CD14-positive monocyte (primary cell): ENCODE data around the gene MUC6. TPM values are rescaled to one million over a fixed set of nuclear protein-coding genes. Genes with fewer than 3 reads are reported as not detected.

ENCODE experiments used
- DNase-seq, 3 donors: peaks; one replicate each; pipeline ENCODE4 v3.0.0-alpha.2; 2011 to 2022
- H2AFZ ChIP-seq: 2 replicates; pipeline ENCODE4 v1.6.0; 2012; ENCODE audit warnings: mild to moderate bottlenecking, low read depth, low read length, inconsistent platforms; ENCODE audit not compliant: insufficient read depth, poor library complexity, severe bottlenecking
- H3K27ac ChIP-seq, 2 donors: 1 replicate in 1 of 2; 2 replicates in 1 of 2; pipeline ENCODE4 v1.5.1; 2012 to 2013; ENCODE audit warnings: low read length in 2 of 2, control low read depth in 1 of 2, inconsistent platforms in 1 of 2, low read depth in 1 of 2, mild to moderate bottlenecking in 1 of 2
- H3K27me3 ChIP-seq, 2 donors: one replicate each; pipeline versions ENCODE4 v1.6.0 to v1.6.1; 2011 to 2013; ENCODE audit warnings: low read length in 2 of 2; ENCODE audit not compliant: control insufficient read depth in 2 of 2, insufficient read depth in 2 of 2
- H3K36me3 ChIP-seq, 2 donors: replicated peaks in 1 of 2; 1 replicate in 1 of 2; 2 replicates in 1 of 2; pipeline versions ENCODE4 v1.5.1 to v1.6.1; 2012 to 2013; ENCODE audit warnings: low read length in 2 of 2, control low read depth in 1 of 2, inconsistent platforms in 1 of 2, mild to moderate bottlenecking in 1 of 2; ENCODE audit not compliant: insufficient read depth in 2 of 2, control insufficient read depth in 1 of 2
- H3K4me1 ChIP-seq, 2 donors: 1 replicate in 1 of 2; 2 replicates in 1 of 2; pipeline versions ENCODE4 v1.5.1 to v1.6.1; 2012 to 2013; ENCODE audit warnings: low read length in 2 of 2, control low read depth in 1 of 2, inconsistent platforms in 1 of 2, mild to moderate bottlenecking in 1 of 2, moderate library complexity in 1 of 2; ENCODE audit not compliant: insufficient read depth in 2 of 2, control insufficient read depth in 1 of 2
- H3K4me2 ChIP-seq: replicated peaks from 2 replicates; pipeline ENCODE3; 2012; ENCODE audit warnings: low read length, moderate library complexity, mild to moderate bottlenecking; ENCODE audit not compliant: poor library complexity, severe bottlenecking; ENCODE audit errors: extremely low read depth
- H3K4me3 ChIP-seq, 3 experiments: fragments of 200-600 bp in 1 of 3; sonication (generic) in 1 of 3; replicated peaks in 1 of 3; 1 replicate in 2 of 3; 2 replicates in 1 of 3; pipeline ENCODE4 v1.5.1; 2011 to 2013; ENCODE audit warnings: low read length in 3 of 3, mild to moderate bottlenecking in 3 of 3, control low read depth in 2 of 3, low read depth in 2 of 3, inconsistent platforms in 1 of 3, moderate library complexity in 1 of 3
- H3K79me2 ChIP-seq: 2 replicates; pipeline ENCODE4 v1.6.0; 2012; ENCODE audit warnings: mild to moderate bottlenecking, control low read depth, inconsistent platforms, low read length, moderate library complexity; ENCODE audit not compliant: insufficient read depth
- H3K9ac ChIP-seq: 2 replicates; pipeline ENCODE4 v1.6.0; 2017; ENCODE audit warnings: low read length, mild to moderate bottlenecking; ENCODE audit not compliant: insufficient read depth, poor library complexity, severe bottlenecking
- H3K9me3 ChIP-seq, 2 donors: replicated peaks in 1 of 2; 1 replicate in 1 of 2; 2 replicates in 1 of 2; pipeline versions ENCODE4 v1.5.1 to v1.6.1; 2012 to 2013; ENCODE audit warnings: low read length in 2 of 2, control low read depth in 1 of 2; ENCODE audit not compliant: control insufficient read depth in 1 of 2, insufficient read depth in 1 of 2
- H4K20me1 ChIP-seq: 2 replicates; pipeline ENCODE4 v1.6.0; 2012; ENCODE audit warnings: mild to moderate bottlenecking, low read length, control low read depth, moderate library complexity; ENCODE audit not compliant: insufficient read depth
- H3K27ac Mint-ChIP-seq, 7 donors: one replicate each; pipeline ENCODE4 v1.8.0; 2020; ENCODE audit warnings: mild to moderate bottlenecking in 7 of 7, mixed read lengths in 7 of 7, moderate library complexity in 6 of 7, inconsistent platforms in 2 of 7
- H3K27me3 Mint-ChIP-seq, 3 donors: one replicate each; pipeline ENCODE4 v1.8.0; 2021 to 2022; ENCODE audit warnings: low read depth in 3 of 3, mild to moderate bottlenecking in 3 of 3, mixed read lengths in 3 of 3, moderate library complexity in 3 of 3, inconsistent platforms in 1 of 3
- H3K36me3 Mint-ChIP-seq, 2 donors: one replicate each; pipeline ENCODE4 v1.8.0; 2020; ENCODE audit warnings: mixed read lengths in 2 of 2, inconsistent platforms in 1 of 2, mild to moderate bottlenecking in 1 of 2
- H3K4me1 Mint-ChIP-seq: one replicate; pipeline ENCODE4 v1.8.0; 2020; ENCODE audit warnings: mild to moderate bottlenecking, mixed read lengths
- H3K4me3 Mint-ChIP-seq, 2 donors: one replicate each; pipeline ENCODE4 v1.8.0; 2020; ENCODE audit warnings: mild to moderate bottlenecking in 2 of 2, mixed read lengths in 2 of 2, moderate library complexity in 1 of 2
- H3K9me3 Mint-ChIP-seq, 7 donors: one replicate each; pipeline ENCODE4 v1.8.0; 2020 to 2022; ENCODE audit warnings: mixed read lengths in 7 of 7, mild to moderate bottlenecking in 6 of 7, moderate library complexity in 6 of 7, inconsistent platforms in 2 of 7
- CTCF ChIP-seq: fragments of 200-600 bp; IDR thresholded peaks from one replicate; pipeline ENCODE4 v1.8.0; 2022; ENCODE audit warnings: antibody characterized with exemption, mild to moderate bottlenecking
- WGBS: methylation state at CpG from one replicate; pipeline ENCODE4 v1.1.5; 2013; ENCODE audit warnings: missing lambda C conversion rate; ENCODE audit not compliant: insufficient coverage; 5-methylcytosine and 5-hydroxymethylcytosine counted together
- intact Hi-C, 2 donors: fragments of 100-400 bp; cut with micrococcal nuclease; formaldehyde crosslinking; loops; one replicate each; pipeline versions ENCODE4 v1.15.0 to v1.15.1; 2023
- polyA plus RNA-seq, 3 donors: library from polyadenylated mRNA; depleted of rRNA in 1 of 3; unstranded in 2 of 3; stranded (reverse) in 1 of 3; fragments of 300-500 nt in 2 of 3; fragments of >200 nt in 1 of 3; fragmentation: Illumina TruSeq in 2 of 3; gene quantifications; 1 replicate in 2 of 3; 2 replicates in 1 of 3; pipeline ENCODE4 v1.2.3, GENCODE V29; 2012 to 2021

Gene MUC6
- polyA plus RNA-seq, 3 donors: not detected

DNA sequence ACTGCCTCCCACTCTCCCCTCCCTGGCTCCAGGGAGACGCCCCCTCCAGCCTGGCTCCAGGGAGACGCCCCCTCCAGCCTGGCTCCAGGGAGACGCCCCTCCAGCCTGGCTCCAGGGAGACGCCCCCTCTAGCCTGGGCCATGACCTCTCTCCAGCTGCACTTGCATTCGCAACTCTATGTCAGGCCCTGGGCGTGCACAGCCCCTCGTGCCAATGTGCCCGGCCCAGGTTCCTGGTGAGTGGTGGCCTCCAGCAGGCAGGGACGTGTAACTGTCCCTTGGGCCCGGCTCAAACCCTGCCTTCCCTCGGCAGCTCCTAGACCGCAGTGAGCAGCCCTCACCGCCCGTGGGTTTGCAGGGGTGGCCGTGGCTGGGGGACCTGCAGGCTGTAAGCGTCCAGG lies 6.9 kb downstream of the MUC6 start:
- Histone ChIP-seq H3K27ac (no peak overlapping the region), H3K9ac (no peak overlapping the region), H3K79me2 (no peaks in the 10 kb centered on the region), H3K36me3 (no peaks in the 10 kb centered on the region), H2AFZ (no peak overlapping the region), H3K4me3 (no peak overlapping the region), H4K20me1 (no peaks in the 10 kb centered on the region), H3K4me2 (no peak overlapping the region), H3K9me3 (no peaks in the 10 kb centered on the region), H3K4me1 (no peaks in the 10 kb centered on the region), H3K27me3 (no peaks in the 10 kb centered on the region)
- no peak overlapping the region for H3K27ac Mint-ChIP-seq
- 75% methylated on average over 16 of the region's 16 CpGs for WGBS
- H3K9me3 Mint-ChIP-seq: peaks cover 0 to 6% (median 2%) of the 10 kb centered on the region in 7 donors
- peaks cover 0 to 3% (median 0%) of the 10 kb centered on the region in 3 donors for H3K27me3 Mint-ChIP-seq
- DNase-seq: no peak
- no peak overlapping the region for H3K4me3 Mint-ChIP-seq
- no peaks in the 10 kb centered on the region for H3K4me1 Mint-ChIP-seq
- no peaks in the 10 kb centered on the region for H3K36me3 Mint-ChIP-seq
- TF ChIP-seq CTCF: no peak
- intact Hi-C loops: no loop called here

- no peak for DNase-seq
- H3K79me2 ChIP-seq: no peaks in the 10 kb centered on the region
- H4K20me1 ChIP-seq: no peaks in the 10 kb centered on the region
- Mint-ChIP-seq H3K27ac (no peak overlapping the region), H3K4me3 (no peak overlapping the region), H3K4me1 (no peaks in the 10 kb centered on the region), H3K36me3 (no peaks in the 10 kb centered on the region), H3K27me3 (peaks cover 0 to 3% (median 0%) of the 10 kb centered on the region in 3 donors), H3K9me3 (peaks cover 0 to 6% (median 2%) of the 10 kb centered on the region in 7 donors)
- TF ChIP-seq CTCF: no peak
- no peaks in the 10 kb centered on the region for H3K27me3 ChIP-seq
- no peak overlapping the region for H3K9ac ChIP-seq
- H3K27ac ChIP-seq: no peak overlapping the region
- no peaks in the 10 kb centered on the region for H3K4me1 ChIP-seq
- H3K36me3 ChIP-seq: no peaks in the 10 kb centered on the region
- no peak overlapping the region for H3K4me3 ChIP-seq
- no peak overlapping the region for H3K4me2 ChIP-seq
- H3K9me3 ChIP-seq: no peaks in the 10 kb centered on the region
- intact Hi-C loops: no loop called here
- WGBS: 88% methylated on average over 23 of the region's 25 CpGs
- H2AFZ ChIP-seq: no peak overlapping the region
These were observed 7.5 kb downstream of the MUC6 start for GRCh38 chr11:1029051-1029450.
